Trophoblast cell (in vitro differentiated cells and primary cell): ENCODE results near the gene CD6.

Source experiments
- DNase-seq, 2 donors: peaks; one replicate each; pipeline ENCODE4 v3.0.0-alpha.2; 2016
- H2AFZ ChIP-seq: 2 replicates; pipeline ENCODE4 v1.6.1; 2013; ENCODE audit warnings: low read length, moderate library complexity, mild to moderate bottlenecking; ENCODE audit not compliant: insufficient read depth, poor library complexity
- H2AK5ac ChIP-seq: 2 replicates; pipeline ENCODE4 v1.6.1; 2013; ENCODE audit warnings: mild to moderate bottlenecking, low read length
- H2BK120ac ChIP-seq: 2 replicates; pipeline ENCODE4 v1.6.1; 2013; ENCODE audit warnings: low read length, mild to moderate bottlenecking, moderate library complexity; ENCODE audit not compliant: insufficient read depth, poor library complexity
- H2BK12ac ChIP-seq: 2 replicates; pipeline ENCODE4 v1.6.1; 2013; ENCODE audit warnings: mild to moderate bottlenecking, low read length, moderate library complexity
- H2BK5ac ChIP-seq: 2 replicates; pipeline ENCODE4 v1.6.1; 2013; ENCODE audit warnings: low read length, low read depth, moderate library complexity, mild to moderate bottlenecking; ENCODE audit not compliant: poor library complexity
- H3K14ac ChIP-seq: 2 replicates; pipeline ENCODE4 v1.6.1; 2013; ENCODE audit warnings: mild to moderate bottlenecking, low read length
- H3K18ac ChIP-seq: 2 replicates; pipeline ENCODE4 v1.6.1; 2013; ENCODE audit warnings: mild to moderate bottlenecking, low read length
- H3K23ac ChIP-seq: 2 replicates; pipeline ENCODE4 v1.6.1; 2013; ENCODE audit warnings: low read length
- H3K27ac ChIP-seq: 2 replicates; pipeline ENCODE4 v1.5.1; 2013; ENCODE audit warnings: low read depth, mild to moderate bottlenecking, inconsistent platforms, low read length, moderate library complexity
- H3K27me3 ChIP-seq: 2 replicates; pipeline ENCODE4 v1.6.1; 2013; ENCODE audit warnings: inconsistent platforms, mild to moderate bottlenecking, low read length, moderate library complexity; ENCODE audit not compliant: insufficient read depth
- H3K36me3 ChIP-seq, 2 experiments: 1 replicate in 1 of 2; 2 replicates in 1 of 2; pipeline ENCODE4 v1.6.1; 2013; ENCODE audit warnings: low read length in 2 of 2, mild to moderate bottlenecking in 2 of 2, moderate library complexity in 1 of 2; ENCODE audit not compliant: insufficient read depth in 2 of 2, control insufficient read depth in 1 of 2
- H3K4ac ChIP-seq: 2 replicates; pipeline ENCODE4 v1.6.1; 2013; ENCODE audit warnings: low read depth, mild to moderate bottlenecking, low read length, moderate library complexity
- H3K4me1 ChIP-seq, 2 experiments: 1 replicate in 1 of 2; 2 replicates in 1 of 2; pipeline ENCODE4 v1.6.1; 2013; ENCODE audit warnings: low read length in 2 of 2, mild to moderate bottlenecking in 2 of 2, moderate library complexity in 1 of 2; ENCODE audit not compliant: insufficient read depth in 2 of 2, control insufficient read depth in 1 of 2
- H3K4me2 ChIP-seq: 2 replicates; pipeline ENCODE4 v1.6.1; 2013; ENCODE audit warnings: inconsistent platforms, mild to moderate bottlenecking, low read length, moderate library complexity
- H3K4me3 ChIP-seq: 2 replicates; pipeline ENCODE4 v1.5.1; 2013; ENCODE audit warnings: mild to moderate bottlenecking, low read depth, low read length, inconsistent platforms
- H3K79me1 ChIP-seq: one replicate; pipeline ENCODE4 v1.6.1; 2013; ENCODE audit warnings: low read length
- H3K79me2 ChIP-seq: 2 replicates; pipeline ENCODE4 v1.6.1; 2013; ENCODE audit warnings: low read length, mild to moderate bottlenecking; ENCODE audit not compliant: control insufficient read depth, insufficient read depth, poor library complexity
- H3K9ac ChIP-seq: 2 replicates; pipeline ENCODE4 v1.6.1; 2013; ENCODE audit warnings: mild to moderate bottlenecking, low read length
- H3K9me3 ChIP-seq: 2 replicates; pipeline ENCODE4 v1.6.1; 2013; ENCODE audit warnings: low read depth, mild to moderate bottlenecking, control low read depth, inconsistent platforms, low read length; ENCODE audit not compliant: insufficient read depth
- H4K12ac ChIP-seq: 2 replicates; pipeline ENCODE4 v1.6.1; 2013; ENCODE audit warnings: low read depth, mild to moderate bottlenecking, low read length, moderate library complexity
- H4K8ac ChIP-seq: 2 replicates; pipeline ENCODE4 v1.6.1; 2013; ENCODE audit warnings: low read depth, mild to moderate bottlenecking, low read length, moderate library complexity
- H4K91ac ChIP-seq: one replicate; pipeline ENCODE4 v1.6.1; 2013; ENCODE audit warnings: low read depth, mild to moderate bottlenecking, low read length, moderate library complexity
- WGBS: extraction: QIAGEN DNeasy Blood & Tissue Kit; methylation state at CpG from one replicate; pipeline ENCODE4 v1.1.7; 2013; ENCODE audit warnings: missing lambda C conversion rate; ENCODE audit not compliant: insufficient read length, insufficient coverage; ENCODE audit errors: extremely low coverage; 5-methylcytosine and 5-hydroxymethylcytosine counted together

CD6 gene

GRCh38 chr11:61045271-61045670 lies 73.8 kb downstream of the CD6 start:
- H2BK5ac ChIP-seq: no peak overlapping the region
- no peak overlapping the region for H2BK12ac ChIP-seq
- no peak overlapping the region for H3K27ac ChIP-seq
- H3K79me1 ChIP-seq: no peaks in the 10 kb centered on the region
- no peak overlapping the region for H3K23ac ChIP-seq
- no peak overlapping the region for H3K14ac ChIP-seq
- peaks cover 2% of the 10 kb centered on the region for H3K9me3 ChIP-seq
- no peak overlapping the region for H3K18ac ChIP-seq
- H4K8ac ChIP-seq: no peak overlapping the region
- H3K9ac ChIP-seq: no peak overlapping the region
- no peak overlapping the region for H3K4ac ChIP-seq
- WGBS: no CpG with 5 or more reads among the region's 7 CpGs
- no peak overlapping the region for H2BK120ac ChIP-seq
- no peak overlapping the region for H4K12ac ChIP-seq
- H3K4me1 ChIP-seq: no peaks in the 10 kb centered on the region
- no peak overlapping the region for H3K4me3 ChIP-seq
- H3K27me3 ChIP-seq: no peaks in the 10 kb centered on the region
- no peaks in the 10 kb centered on the region for H3K36me3 ChIP-seq
- DNase-seq: no peak
- no peak overlapping the region for H2AK5ac ChIP-seq
- no peak overlapping the region for H3K4me2 ChIP-seq
- H2AFZ ChIP-seq: no peak overlapping the region
- no peak overlapping the region for H4K91ac ChIP-seq
- no peaks in the 10 kb centered on the region for H3K79me2 ChIP-seq

- Histone ChIP-seq H4K12ac (no peak overlapping the region), H3K36me3 (no peaks in the 10 kb centered on the region), H3K27ac (no peak overlapping the region), H2AK5ac (no peak overlapping the region), H3K14ac (no peak overlapping the region), H4K8ac (no peak overlapping the region), H2BK120ac (no peak overlapping the region), H3K4ac (no peak overlapping the region), H3K4me1 (no peaks in the 10 kb centered on the region), H2AFZ (no peak overlapping the region), H2BK5ac (no peak overlapping the region), H3K79me2 (no peaks in the 10 kb centered on the region), H3K79me1 (no peaks in the 10 kb centered on the region), H3K9me3 (peaks cover 2% of the 10 kb centered on the region), H3K4me3 (no peak overlapping the region), H3K18ac (no peak overlapping the region), H2BK12ac (no peak overlapping the region), H4K91ac (no peak overlapping the region), H3K23ac (no peak overlapping the region), H3K4me2 (no peak overlapping the region), H3K9ac (no peak overlapping the region), H3K27me3 (no peaks in the 10 kb centered on the region)
- WGBS: no CpG with 5 or more reads among the region's 2 CpGs
- DNase-seq: no peak
Observed at GRCh38 chr11:61046833-61047232, 75.4 kb downstream of the CD6 start.

- H3K27me3 ChIP-seq: no peaks in the 10 kb centered on the region
- H3K9ac ChIP-seq: no peak overlapping the region
- no peak overlapping the region for H3K27ac ChIP-seq
- H3K4me3 ChIP-seq: no peak overlapping the region
- H4K12ac ChIP-seq: no peak overlapping the region
- no peak overlapping the region for H4K91ac ChIP-seq
- H3K14ac ChIP-seq: no peak overlapping the region
- H2BK5ac ChIP-seq: no peak overlapping the region
- H3K4me1 ChIP-seq: no peaks in the 10 kb centered on the region
- no peak overlapping the region for H3K4me2 ChIP-seq
- no peak overlapping the region for H2AFZ ChIP-seq
- WGBS: no CpG with 5 or more reads among the region's 12 CpGs
- no peak overlapping the region for H4K8ac ChIP-seq
- no peaks in the 10 kb centered on the region for H3K36me3 ChIP-seq
- peaks cover 2% of the 10 kb centered on the region for H3K9me3 ChIP-seq
- no peak overlapping the region for H3K23ac ChIP-seq
- H3K79me2 ChIP-seq: no peaks in the 10 kb centered on the region
- H2BK120ac ChIP-seq: no peak overlapping the region
- H3K18ac ChIP-seq: no peak overlapping the region
- no peak overlapping the region for H2BK12ac ChIP-seq
- H3K79me1 ChIP-seq: no peaks in the 10 kb centered on the region
- no peak for DNase-seq
- H3K4ac ChIP-seq: no peak overlapping the region
- no peak overlapping the region for H2AK5ac ChIP-seq
Observed at GRCh38 chr11:61048368-61049062, 77.0 kb downstream of the CD6 start.

- Histone ChIP-seq H3K4me3 (no peak overlapping the region), H3K79me2 (no peaks in the 10 kb centered on the region), H3K9ac (no peak overlapping the region), H3K14ac (no peak overlapping the region), H3K23ac (no peak overlapping the region), H3K4ac (no peak overlapping the region), H2AK5ac (no peak overlapping the region), H3K9me3 (peaks cover 2% of the 10 kb centered on the region), H3K18ac (no peak overlapping the region), H2BK120ac (no peak overlapping the region), H4K12ac (no peak overlapping the region), H3K79me1 (no peaks in the 10 kb centered on the region), H4K91ac (no peak overlapping the region), H3K4me2 (no peak overlapping the region), H2BK5ac (no peak overlapping the region), H3K27ac (no peak overlapping the region), H3K4me1 (no peaks in the 10 kb centered on the region), H3K27me3 (no peaks in the 10 kb centered on the region), H2BK12ac (no peak overlapping the region), H4K8ac (no peak overlapping the region), H3K36me3 (no peaks in the 10 kb centered on the region), H2AFZ (no peak overlapping the region)
- DNase-seq: no peak
- no CpG with 5 or more reads among the region's 4 CpGs for WGBS
Observed at GRCh38 chr11:61049063-61049377, 77.5 kb downstream of the CD6 start.
